ENCODE measurements around the gene SHPK. TPM values are rescaled to one million over a fixed set of nuclear protein-coding genes. Genes with fewer than 3 reads are reported as not detected.

Gene SHPK
- total RNA-seq, 2 donors from 2014 or later = 35.2 to 46.4 TPM

GRCh38 chr17:3603119-3603869 lies 32.8 kb downstream of the SHPK start:
- Histone ChIP-seq H3K27me3 (ENCODE audit: control insufficient read depth, insufficient read depth, low read length, poor library complexity, severe bottlenecking) (no peaks in the 10 kb centered on the region), H3K4me3 (ENCODE audit: low read length) (no peak overlapping the region), H3K36me3 (ENCODE audit: control insufficient read depth, insufficient read depth, low read length) (peaks cover 32% of the 10 kb centered on the region), H3K27ac (ENCODE audit: low read depth, low read length) (no peak overlapping the region), H3K4me1 (ENCODE audit: control insufficient read depth, insufficient read depth, low read length) (no peaks in the 10 kb centered on the region), H3K9me3 (ENCODE audit: control insufficient read depth, low read length) (no peaks in the 10 kb centered on the region), H3K9ac (ENCODE audit: extremely low read depth, low read length, poor library complexity, severe bottlenecking) (no peak overlapping the region)
- no peak for DNase-seq
- Mint-ChIP-seq H3K27ac (no peak overlapping the region), H3K9me3 (no peaks in the 10 kb centered on the region), H3K36me3 (ENCODE audit: low read depth) (peaks cover 49% of the 10 kb centered on the region), H3K27me3 (ENCODE audit: insufficient read depth) (no peaks in the 10 kb centered on the region), H3K4me3 (no peak overlapping the region), H3K4me1 (no peaks in the 10 kb centered on the region)
- TF ChIP-seq, protein P1, sequence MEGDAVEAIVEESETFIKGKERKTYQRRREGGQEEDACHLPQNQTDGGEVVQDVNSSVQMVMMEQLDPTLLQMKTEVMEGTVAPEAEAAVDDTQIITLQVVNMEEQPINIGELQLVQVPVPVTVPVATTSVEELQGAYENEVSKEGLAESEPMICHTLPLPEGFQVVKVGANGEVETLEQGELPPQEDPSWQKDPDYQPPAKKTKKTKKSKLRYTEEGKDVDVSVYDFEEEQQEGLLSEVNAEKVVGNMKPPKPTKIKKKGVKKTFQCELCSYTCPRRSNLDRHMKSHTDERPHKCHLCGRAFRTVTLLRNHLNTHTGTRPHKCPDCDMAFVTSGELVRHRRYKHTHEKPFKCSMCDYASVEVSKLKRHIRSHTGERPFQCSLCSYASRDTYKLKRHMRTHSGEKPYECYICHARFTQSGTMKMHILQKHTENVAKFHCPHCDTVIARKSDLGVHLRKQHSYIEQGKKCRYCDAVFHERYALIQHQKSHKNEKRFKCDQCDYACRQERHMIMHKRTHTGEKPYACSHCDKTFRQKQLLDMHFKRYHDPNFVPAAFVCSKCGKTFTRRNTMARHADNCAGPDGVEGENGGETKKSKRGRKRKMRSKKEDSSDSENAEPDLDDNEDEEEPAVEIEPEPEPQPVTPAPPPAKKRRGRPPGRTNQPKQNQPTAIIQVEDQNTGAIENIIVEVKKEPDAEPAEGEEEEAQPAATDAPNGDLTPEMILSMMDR (conservative IDR thresholded peaks at IDR 0.05) = no peak
- 96 to 100% methylated on average over 4 to 17 of the region's 17 CpGs for WGBS, 2 experiments (ENCODE audit: insufficient coverage in 1 of 2, insufficient read length in 1 of 2)

DNA sequence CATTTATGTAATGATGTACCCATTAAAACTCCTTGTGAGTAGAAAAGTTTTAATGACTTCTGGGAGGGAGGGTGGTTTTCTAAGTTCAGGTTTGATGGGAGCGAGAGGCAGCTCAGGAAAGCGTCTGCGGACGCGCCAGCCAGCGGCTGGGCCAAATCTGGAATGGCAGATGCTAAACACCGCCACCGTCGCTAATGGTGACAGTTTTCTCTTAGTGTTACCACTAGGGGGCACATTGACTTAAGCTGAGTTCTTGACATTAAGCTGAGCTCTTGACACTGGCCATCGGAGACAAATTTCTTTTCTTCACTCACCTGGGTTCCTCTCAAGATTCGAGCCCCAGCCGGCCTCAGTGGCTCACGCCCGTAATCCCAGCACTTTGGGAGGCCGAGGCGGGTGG lies 33.6 kb downstream of the SHPK start:
- Histone ChIP-seq H3K4me3 (ENCODE audit: low read length) (no peak overlapping the region), H3K27ac (ENCODE audit: low read depth, low read length) (no peak overlapping the region), H3K9ac (ENCODE audit: extremely low read depth, low read length, poor library complexity, severe bottlenecking) (no peak overlapping the region), H3K9me3 (ENCODE audit: control insufficient read depth, low read length) (no peaks in the 10 kb centered on the region), H3K36me3 (ENCODE audit: control insufficient read depth, insufficient read depth, low read length) (peaks cover 25% of the 10 kb centered on the region), H3K27me3 (ENCODE audit: control insufficient read depth, insufficient read depth, low read length, poor library complexity, severe bottlenecking) (no peaks in the 10 kb centered on the region), H3K4me1 (ENCODE audit: control insufficient read depth, insufficient read depth, low read length) (no peaks in the 10 kb centered on the region)
- Mint-ChIP-seq H3K27ac (no peak overlapping the region), H3K27me3 (ENCODE audit: insufficient read depth) (no peaks in the 10 kb centered on the region), H3K4me3 (no peak overlapping the region), H3K4me1 (no peaks in the 10 kb centered on the region), H3K9me3 (no peaks in the 10 kb centered on the region), H3K36me3 (ENCODE audit: low read depth) (peaks cover 46% of the 10 kb centered on the region)
- 81 to 87% methylated on average over 11 to 16 of the region's 16 CpGs for WGBS, 2 experiments (ENCODE audit: insufficient coverage in 1 of 2, insufficient read length in 1 of 2)
- peak; percentile 86 for DNase-seq
- TF ChIP-seq, protein P1 (conservative IDR thresholded peaks at IDR 0.05) = peak; percentile 78

DNA sequence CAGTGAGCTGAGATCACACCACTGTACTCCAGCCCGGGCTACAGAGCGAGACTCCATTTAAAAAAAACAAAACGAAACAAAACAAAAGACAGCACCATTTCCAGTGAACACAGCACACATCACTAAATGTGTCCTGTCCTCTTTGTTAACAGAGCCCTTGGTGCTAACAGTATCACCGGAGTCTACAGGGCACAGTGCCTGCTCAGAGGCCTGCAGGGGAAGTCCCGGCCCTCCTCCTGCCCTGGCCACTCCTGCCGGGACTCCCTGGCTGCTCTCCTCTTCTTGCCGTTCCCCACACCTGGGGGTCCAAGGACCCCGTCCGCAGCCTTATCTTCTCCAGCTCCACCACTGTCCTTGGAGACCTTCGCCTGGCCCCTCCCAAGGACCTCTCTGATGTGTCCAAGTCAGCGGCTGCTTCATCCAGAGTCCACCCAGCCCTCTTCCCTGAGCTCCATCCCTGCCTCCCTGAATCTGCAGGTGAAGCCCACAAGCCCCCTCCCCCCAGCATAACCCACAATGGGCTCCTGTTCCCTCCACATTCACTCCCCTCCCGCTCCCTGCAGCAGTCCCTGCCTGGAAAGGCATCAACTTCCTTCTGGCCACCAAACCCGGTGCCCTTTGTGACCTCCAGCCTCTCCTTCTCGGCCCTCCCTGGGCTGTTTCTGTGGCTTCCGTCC lies 35.4 kb downstream of the SHPK start:
- Mint-ChIP-seq H3K27me3 (ENCODE audit: insufficient read depth) (no peaks in the 10 kb centered on the region), H3K27ac (no peak overlapping the region), H3K36me3 (ENCODE audit: low read depth) (peaks cover 43% of the 10 kb centered on the region), H3K4me1 (no peaks in the 10 kb centered on the region), H3K9me3 (no peaks in the 10 kb centered on the region), H3K4me3 (no peak overlapping the region)
- Histone ChIP-seq H3K27me3 (ENCODE audit: control insufficient read depth, insufficient read depth, low read length, poor library complexity, severe bottlenecking) (no peaks in the 10 kb centered on the region), H3K9me3 (ENCODE audit: control insufficient read depth, low read length) (no peaks in the 10 kb centered on the region), H3K9ac (ENCODE audit: extremely low read depth, low read length, poor library complexity, severe bottlenecking) (no peak overlapping the region), H3K4me1 (ENCODE audit: control insufficient read depth, insufficient read depth, low read length) (no peaks in the 10 kb centered on the region), H3K4me3 (ENCODE audit: low read length) (no peak overlapping the region), H3K27ac (ENCODE audit: low read depth, low read length) (no peak overlapping the region), H3K36me3 (ENCODE audit: control insufficient read depth, insufficient read depth, low read length) (peaks cover 16% of the 10 kb centered on the region)
- TF ChIP-seq, protein P1 (conservative IDR thresholded peaks at IDR 0.05) = no peak
- no peak for DNase-seq
- 91 to 93% methylated on average over 7 to 15 of the region's 15 CpGs for WGBS, 2 experiments (ENCODE audit: insufficient coverage in 1 of 2, insufficient read length in 1 of 2)
